ENCODE results near the gene P2RY2. TPM values are rescaled to one million over a fixed set of nuclear protein-coding genes. Genes with fewer than 3 reads are reported as not detected.

P2RY2 gene
- total RNA-seq, 1 donor from 2014 or later = 0.45 TPM

- no peaks in the 10 kb centered on the region for H3K9me3 Mint-ChIP-seq
Measured at GRCh38 chr11:73215191-73216134, 2.6 kb upstream of the P2RY2 start.

GRCh38 chr11:73216465-73216864 lies 1.6 kb upstream of the P2RY2 start:
- peaks cover 9% of the 10 kb centered on the region for H3F3A ChIP-seq (ENCODE audit: low read depth)
- Mint-ChIP-seq H3K27ac (no peak overlapping the region), H3K9me3 (no peaks in the 10 kb centered on the region), H3K4me1 (peaks cover 24% of the 10 kb centered on the region), H3K27me3 (ENCODE audit: insufficient read depth, low read depth) (peaks cover 19% of the 10 kb centered on the region), H3K36me3 (no peaks in the 10 kb centered on the region), H3K4me3 (peak overlapping the region; percentile 58)
- TF ChIP-seq EZH2phosphoT487 (IDR thresholded peaks at IDR 0.05) (no peak), CTCF (IDR thresholded peaks at IDR 0.05) (no peak), EZH2 (IDR thresholded peaks at IDR 0.05) (no peak)
- no peaks in the 10 kb centered on the region for H3K79me2 ChIP-seq (ENCODE audit: low read depth)
- DNase-seq (ENCODE audit: low spot score) = peak; percentile 1
- no peaks in the 10 kb centered on the region for H4K20me1 ChIP-seq (ENCODE audit: low read depth)
- no peak overlapping the region for H3K27ac ChIP-seq
- no peaks in the 10 kb centered on the region for H3K36me3 ChIP-seq
- no peak overlapping the region for H2AFZ ChIP-seq (replicated peaks)
- H3K9ac ChIP-seq = no peak overlapping the region
- no peak overlapping the region for H3K4me3 ChIP-seq
- H3K4me2 ChIP-seq = no peak overlapping the region
- no peaks in the 10 kb centered on the region for H3K9me3 ChIP-seq (ENCODE audit: low read depth)
- peaks cover 49% of the 10 kb centered on the region for H3K27me3 ChIP-seq
- peaks cover 22% of the 10 kb centered on the region for H3K4me1 ChIP-seq

More at GRCh38 chr11:73215191-73216134, 2.6 kb upstream of the P2RY2 start:
- Mint-ChIP-seq H3K4me3 (no peak overlapping the region), H3K4me1 (peaks cover 24% of the 10 kb centered on the region), H3K27me3 (ENCODE audit: insufficient read depth, low read depth) (peaks cover 14% of the 10 kb centered on the region), H3K27ac (peak overlapping the region; percentile 12), H3K36me3 (no peaks in the 10 kb centered on the region)
- Histone ChIP-seq H2AFZ (replicated peaks) (no peak overlapping the region), H3F3A (ENCODE audit: low read depth) (peaks cover 9% of the 10 kb centered on the region), H3K9me3 (ENCODE audit: low read depth) (no peaks in the 10 kb centered on the region), H4K20me1 (ENCODE audit: low read depth) (no peaks in the 10 kb centered on the region), H3K27ac (no peak overlapping the region), H3K9ac (no peak overlapping the region), H3K4me1 (peaks cover 16% of the 10 kb centered on the region), H3K4me3 (no peak overlapping the region), H3K4me2 (no peak overlapping the region), H3K79me2 (ENCODE audit: low read depth) (no peaks in the 10 kb centered on the region), H3K36me3 (no peaks in the 10 kb centered on the region), H3K27me3 (peaks cover 42% of the 10 kb centered on the region)
- DNase-seq (ENCODE audit: low spot score) = peak; percentile 1
- TF ChIP-seq CTCF (IDR thresholded peaks at IDR 0.05) (no peak), EZH2 (IDR thresholded peaks at IDR 0.05) (no peak)

DNA sequence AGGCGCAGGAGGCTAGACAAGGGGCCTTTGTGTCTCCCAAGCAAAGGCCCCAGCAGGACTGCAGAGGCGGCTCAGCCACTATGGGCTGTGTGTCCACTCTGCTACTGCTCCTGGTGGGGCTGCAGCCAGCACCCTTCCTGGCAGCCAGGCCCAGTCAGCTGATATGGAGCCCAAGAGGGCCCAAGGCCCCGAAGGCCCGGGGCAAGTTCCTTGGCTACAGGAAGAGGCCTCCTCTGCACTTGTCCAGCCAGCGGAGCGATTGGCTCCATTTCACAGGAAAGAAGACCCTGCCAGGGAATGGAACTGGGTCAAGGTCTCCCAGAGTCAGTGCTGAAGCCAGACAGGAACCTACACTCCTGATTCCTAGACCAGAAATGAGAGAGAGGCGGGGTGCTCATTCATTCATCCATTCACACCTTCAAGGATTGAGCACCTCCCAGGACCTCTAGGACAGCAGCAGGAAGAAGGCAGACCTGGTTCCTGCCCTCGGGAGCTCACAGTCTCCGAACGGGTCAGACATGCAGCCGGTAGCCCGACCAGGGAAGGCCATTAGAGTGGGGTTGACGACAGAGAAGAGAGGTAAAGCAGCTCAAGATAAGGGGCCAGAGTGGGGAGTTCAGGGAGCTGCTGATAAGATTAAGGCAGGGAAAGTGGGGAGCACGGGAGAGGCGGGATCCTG lies 811 bp upstream of the P2RY2 start:
- no peaks in the 10 kb centered on the region for H3K36me3 Mint-ChIP-seq
- TF ChIP-seq CTCF (IDR thresholded peaks at IDR 0.05) (no peak), EZH2phosphoT487 (IDR thresholded peaks at IDR 0.05) (no peak), EZH2 (IDR thresholded peaks at IDR 0.05) (no peak)
- no peak overlapping the region for H3K9ac ChIP-seq
- no peaks in the 10 kb centered on the region for H3K79me2 ChIP-seq (ENCODE audit: low read depth)
- peak overlapping the region; percentile 79 for H3K4me2 ChIP-seq
- H3K4me3 Mint-ChIP-seq = peak overlapping the region; percentile 83
- peaks cover 24% of the 10 kb centered on the region for H3K4me1 Mint-ChIP-seq
- H3K36me3 ChIP-seq = no peaks in the 10 kb centered on the region
- peaks cover 9% of the 10 kb centered on the region for H3F3A ChIP-seq (ENCODE audit: low read depth)
- H3K27ac ChIP-seq = no peak overlapping the region
- no peaks in the 10 kb centered on the region for H3K9me3 ChIP-seq (ENCODE audit: low read depth)
- peak; percentile 12 for DNase-seq (ENCODE audit: low spot score)
- H3K27me3 ChIP-seq = peaks cover 49% of the 10 kb centered on the region
- no peaks in the 10 kb centered on the region for H3K9me3 Mint-ChIP-seq
- peak overlapping the region; percentile 96 for H2AFZ ChIP-seq (replicated peaks)
- peaks cover 22% of the 10 kb centered on the region for H3K4me1 ChIP-seq
- H3K27me3 Mint-ChIP-seq (ENCODE audit: insufficient read depth, low read depth) = peaks cover 20% of the 10 kb centered on the region
- no peak overlapping the region for H3K27ac Mint-ChIP-seq
- no peaks in the 10 kb centered on the region for H4K20me1 ChIP-seq (ENCODE audit: low read depth)
- no peak overlapping the region for H3K4me3 ChIP-seq

Data from neural progenitor cell (in vitro differentiated cells).